Nephron progenitor cell (in vitro differentiated cells): ENCODE measurements around the gene NCR1.
"Not testable (repeated sequence)": the region's sequence is repeated elsewhere in the genome, so short reads cannot be mapped to it uniquely, and the experiment has no call there.

Source experiments
- DNase-seq: peaks from one replicate; pipeline ENCODE4 v3.0.0; 2021
- H3K27ac Mint-ChIP-seq: 2 replicates; pipeline ENCODE4 v1.8.0; 2021; ENCODE audit warnings: mild to moderate bottlenecking, moderate library complexity, mixed read lengths
- H3K27me3 Mint-ChIP-seq: 2 replicates; pipeline ENCODE4 v1.8.0; 2021; ENCODE audit warnings: mild to moderate bottlenecking, low read depth, mixed read lengths; ENCODE audit not compliant: poor library complexity
- H3K36me3 Mint-ChIP-seq: 2 replicates; pipeline ENCODE4 v1.8.0; 2021; ENCODE audit warnings: low read depth, mixed read lengths
- H3K4me1 Mint-ChIP-seq: 2 replicates; pipeline ENCODE4 v1.8.0; 2021; ENCODE audit warnings: mixed read lengths
- H3K4me3 Mint-ChIP-seq: 2 replicates; pipeline ENCODE4 v1.8.0; 2021; ENCODE audit warnings: mild to moderate bottlenecking, moderate library complexity, mixed read lengths
- H3K9me3 Mint-ChIP-seq: 2 replicates; pipeline ENCODE4 v1.8.0; 2021; ENCODE audit warnings: mild to moderate bottlenecking, moderate library complexity, mixed read lengths
- CTCF ChIP-seq: fragments of 200-600 bp; sonication (generic); IDR thresholded peaks from 2 replicates; pipeline ENCODE4 v1.5.0; 2021; ENCODE audit warnings: antibody characterized with exemption

The NCR1 gene

DNA sequence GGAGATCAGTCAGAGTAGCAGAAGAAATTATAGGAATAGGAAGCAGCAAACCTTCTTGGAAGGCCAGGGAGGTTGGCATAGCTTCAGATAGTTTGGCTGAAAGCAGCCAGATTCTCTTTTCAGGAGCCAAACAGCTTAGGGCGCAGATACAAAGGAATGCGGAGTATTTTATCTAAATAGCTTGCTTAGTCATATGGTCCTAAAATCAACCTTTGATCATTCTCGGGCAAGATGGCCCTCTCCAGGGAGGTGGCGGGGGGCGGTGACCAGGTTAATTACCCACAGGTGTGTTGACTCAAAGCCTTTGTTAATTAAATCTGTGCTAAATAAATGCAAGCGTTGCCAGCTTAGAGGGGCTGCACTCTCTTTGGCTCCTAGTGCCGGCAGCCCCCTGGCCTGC, 12.5 kb upstream of the NCR1 start:
- Mint-ChIP-seq H3K36me3 (no peaks in the 10 kb centered on the region), H3K9me3 (peaks cover 91% of the 10 kb centered on the region), H3K4me1 (no peaks in the 10 kb centered on the region), H3K4me3 (no peak overlapping the region), H3K27me3 (peaks cover 6% of the 10 kb centered on the region), H3K27ac (no peak overlapping the region)
- no peak for DNase-seq
- TF ChIP-seq CTCF: no peak

DNA sequence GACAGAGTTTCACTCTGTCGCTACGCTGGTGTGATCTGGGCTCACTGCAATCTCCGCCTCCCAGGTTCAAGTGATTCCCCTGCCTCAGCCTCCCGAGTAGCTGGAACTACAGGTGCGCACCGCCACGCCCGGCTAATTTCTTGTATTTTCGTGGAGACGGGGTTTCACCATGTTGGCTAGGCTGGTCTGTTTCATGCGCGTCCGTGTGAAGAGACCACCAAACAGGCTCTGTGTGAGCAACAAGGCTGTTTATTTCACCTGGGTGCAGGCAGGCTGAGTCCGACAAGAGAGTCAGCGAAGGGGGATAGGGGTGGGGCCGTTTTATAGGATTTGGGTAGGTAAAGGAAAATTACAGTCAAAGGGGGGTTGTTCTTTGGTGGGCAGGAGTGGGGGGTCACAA, 11.8 kb upstream of the NCR1 start:
- not testable (repeated sequence) for DNase-seq, H3K4me3 Mint-ChIP-seq, H3K4me1 Mint-ChIP-seq, H3K27me3 Mint-ChIP-seq, H3K36me3 Mint-ChIP-seq, H3K27ac Mint-ChIP-seq
- H3K9me3 Mint-ChIP-seq: peaks cover 93% of the 10 kb centered on the region

DNA sequence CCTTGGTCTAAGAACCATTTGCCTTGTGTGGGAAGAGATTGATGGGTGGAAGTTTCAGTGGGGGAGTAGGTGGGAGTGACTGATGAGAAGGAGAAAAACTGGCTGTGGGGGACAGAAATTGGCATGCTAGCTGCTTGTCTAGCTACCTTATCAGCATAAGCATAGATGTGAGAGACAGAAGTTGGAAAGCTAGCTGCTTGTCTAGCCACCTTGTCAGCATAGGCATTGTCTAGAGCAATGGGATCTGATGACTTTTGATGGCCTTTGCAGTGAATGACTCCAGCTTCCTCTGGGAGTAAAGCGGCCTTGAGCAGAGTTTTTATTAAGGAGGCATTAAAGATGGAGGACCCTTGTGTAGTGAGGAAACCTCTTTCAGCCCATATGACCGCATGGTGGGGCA, 9.9 kb upstream of the NCR1 start:
- DNase-seq: no peak
- Mint-ChIP-seq H3K36me3 (no peaks in the 10 kb centered on the region), H3K27me3 (peaks cover 6% of the 10 kb centered on the region), H3K27ac (no peak overlapping the region), H3K9me3 (peaks cover 92% of the 10 kb centered on the region), H3K4me1 (no peaks in the 10 kb centered on the region), H3K4me3 (no peak overlapping the region)
- TF ChIP-seq CTCF: no peak

- H3K36me3 Mint-ChIP-seq, H3K27ac Mint-ChIP-seq, H3K4me1 Mint-ChIP-seq, DNase-seq, H3K27me3 Mint-ChIP-seq, H3K4me3 Mint-ChIP-seq: not testable (repeated sequence)
- peaks cover 88% of the 10 kb centered on the region for H3K9me3 Mint-ChIP-seq
Measured at GRCh38 chr19:54898685-54899084, 7.3 kb upstream of the NCR1 start.

DNA sequence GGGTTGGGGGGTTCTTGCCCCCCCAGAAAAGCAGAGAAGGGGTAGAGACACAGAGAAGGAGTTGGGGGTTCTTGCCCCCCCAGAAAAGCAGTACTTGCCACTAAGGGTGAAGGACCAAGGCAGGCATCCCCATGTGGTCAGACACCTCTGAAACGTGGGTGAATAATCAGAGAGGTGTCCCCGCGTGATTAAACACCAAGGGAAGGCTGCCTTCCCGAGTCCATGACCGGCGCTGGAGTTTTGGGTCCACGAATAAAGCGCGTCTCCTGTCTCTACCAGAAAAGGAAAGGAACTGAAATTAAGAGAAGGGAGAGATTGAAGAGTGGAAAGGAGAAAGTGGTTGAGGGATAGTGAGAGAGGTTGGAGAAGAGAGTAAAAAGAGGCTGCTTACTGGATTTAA, 6.3 kb upstream of the NCR1 start:
- not testable (repeated sequence) for H3K4me3 Mint-ChIP-seq, H3K27me3 Mint-ChIP-seq, H3K36me3 Mint-ChIP-seq, DNase-seq, H3K27ac Mint-ChIP-seq, H3K4me1 Mint-ChIP-seq
- peaks cover 82% of the 10 kb centered on the region for H3K9me3 Mint-ChIP-seq

- H3K4me3 Mint-ChIP-seq, H3K4me1 Mint-ChIP-seq, DNase-seq, H3K36me3 Mint-ChIP-seq, H3K27ac Mint-ChIP-seq, H3K27me3 Mint-ChIP-seq: not testable (repeated sequence)
- H3K9me3 Mint-ChIP-seq: peaks cover 79% of the 10 kb centered on the region
Measured at GRCh38 chr19:54901153-54901552, 4.8 kb upstream of the NCR1 start.

- Mint-ChIP-seq H3K4me3 (no peak overlapping the region), H3K27ac (no peak overlapping the region), H3K4me1 (no peaks in the 10 kb centered on the region), H3K36me3 (no peaks in the 10 kb centered on the region), H3K27me3 (no peaks in the 10 kb centered on the region), H3K9me3 (peaks cover 74% of the 10 kb centered on the region)
- no peak for TF ChIP-seq CTCF
- DNase-seq: no peak
Measured at GRCh38 chr19:54902061-54902460, 3.9 kb upstream of the NCR1 start.

GRCh38 chr19:54903303-54903702, 2.6 kb upstream of the NCR1 start:
- no peak for DNase-seq
- TF ChIP-seq CTCF: no peak
- Mint-ChIP-seq H3K27ac (no peak overlapping the region), H3K4me3 (no peak overlapping the region), H3K4me1 (no peaks in the 10 kb centered on the region), H3K36me3 (no peaks in the 10 kb centered on the region), H3K9me3 (peaks cover 68% of the 10 kb centered on the region), H3K27me3 (no peaks in the 10 kb centered on the region)

GRCh38 chr19:54904261-54904660, 1.7 kb upstream of the NCR1 start:
- DNase-seq, H3K27me3 Mint-ChIP-seq, H3K4me1 Mint-ChIP-seq, H3K27ac Mint-ChIP-seq, H3K36me3 Mint-ChIP-seq, H3K4me3 Mint-ChIP-seq: not testable (repeated sequence)
- peaks cover 66% of the 10 kb centered on the region for H3K9me3 Mint-ChIP-seq
